Measurements from ENCODE around the gene PPP6R1.

Gene PPP6R1

DNA sequence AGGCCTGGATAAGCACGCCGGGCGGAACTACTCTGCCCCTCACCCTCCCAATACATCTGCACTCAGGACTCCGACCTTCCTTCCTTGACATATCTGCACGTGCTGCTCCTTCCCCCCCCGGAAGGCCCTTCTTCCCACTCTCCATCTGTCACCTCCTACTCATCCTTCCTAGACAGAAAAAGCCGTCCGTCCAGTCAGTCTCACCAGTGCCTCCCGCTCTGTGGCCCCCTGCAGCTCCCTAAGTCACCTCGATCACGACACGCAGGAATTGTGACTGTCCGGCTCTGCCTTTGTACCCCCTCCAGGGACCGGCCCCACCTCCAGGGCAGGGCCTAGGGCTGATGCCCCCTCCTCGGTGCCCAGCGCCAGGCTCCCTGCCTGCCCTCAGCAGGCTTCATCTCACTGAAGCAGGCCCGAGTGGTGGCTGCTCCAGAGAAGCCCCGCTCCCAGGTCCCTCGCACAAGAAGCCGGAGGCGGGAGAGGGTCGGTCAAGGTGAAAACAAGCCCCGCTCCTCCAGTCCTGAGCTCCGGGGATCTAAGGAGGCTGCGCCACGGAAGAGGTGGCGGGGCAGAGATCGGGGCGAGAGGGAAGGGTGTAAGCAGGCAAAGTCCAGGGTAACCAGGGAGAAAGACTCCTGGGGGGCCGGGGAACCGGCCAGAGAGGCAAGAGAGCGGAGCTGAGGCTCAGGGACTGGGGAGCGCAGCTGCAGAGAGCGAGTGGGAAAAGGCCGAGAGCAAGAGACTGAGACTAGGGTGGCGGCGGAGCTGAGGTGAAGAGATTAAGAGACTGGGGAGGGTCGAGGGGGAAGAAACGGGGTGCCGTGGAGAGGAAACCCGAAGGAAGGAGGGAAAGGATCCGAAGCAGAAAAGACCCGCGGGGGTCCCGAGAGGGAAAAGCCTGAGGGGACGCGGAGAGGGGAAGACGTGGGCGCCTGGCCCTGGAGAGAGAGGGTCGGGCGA, 1.1 kb downstream of the PPP6R1 start:
- DNase-seq = peak; percentile 26

DNA sequence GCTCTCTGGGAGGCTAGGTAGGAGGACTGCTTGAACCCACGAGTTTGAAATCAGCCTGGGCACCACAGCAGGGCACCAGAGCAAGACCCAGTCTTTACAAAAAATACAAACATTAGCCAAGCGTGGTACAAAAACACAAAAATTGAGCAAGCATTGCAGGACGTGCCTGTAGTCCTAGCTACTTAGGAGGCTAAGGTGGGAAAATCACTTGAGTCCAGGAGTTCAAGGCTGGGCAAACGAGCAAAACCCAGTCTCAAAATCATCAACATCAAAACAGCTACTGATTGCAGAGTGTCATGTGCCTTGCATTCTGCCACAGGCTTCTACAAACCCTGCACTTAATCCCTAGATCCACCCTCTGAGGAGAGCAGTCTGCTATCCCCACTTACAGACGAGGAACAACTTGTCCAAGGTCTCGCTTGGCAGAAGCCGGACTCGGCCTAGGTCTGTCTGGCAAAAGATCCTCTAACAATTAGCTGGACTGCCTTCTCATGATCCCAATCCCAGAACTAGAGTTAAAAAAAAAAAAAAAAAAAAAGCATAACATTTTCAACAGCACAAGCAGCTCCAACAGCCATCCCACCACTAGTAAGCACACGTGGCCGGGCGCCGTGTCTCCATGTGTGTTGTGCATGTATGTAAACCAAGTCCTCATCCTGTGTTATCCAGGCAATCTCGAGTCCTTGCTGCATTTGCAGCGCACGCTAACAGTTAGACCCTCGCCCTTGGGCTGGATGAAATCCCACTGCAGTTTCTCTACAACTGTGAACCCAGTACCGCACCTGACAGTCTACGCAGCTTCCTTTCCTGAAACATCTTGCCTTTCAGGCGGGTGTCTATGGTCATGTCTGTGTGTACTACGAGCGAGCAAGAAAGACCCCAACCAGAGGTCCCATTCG, 2.0 kb downstream of the PPP6R1 start:
- DNase-seq = no peak

DNA sequence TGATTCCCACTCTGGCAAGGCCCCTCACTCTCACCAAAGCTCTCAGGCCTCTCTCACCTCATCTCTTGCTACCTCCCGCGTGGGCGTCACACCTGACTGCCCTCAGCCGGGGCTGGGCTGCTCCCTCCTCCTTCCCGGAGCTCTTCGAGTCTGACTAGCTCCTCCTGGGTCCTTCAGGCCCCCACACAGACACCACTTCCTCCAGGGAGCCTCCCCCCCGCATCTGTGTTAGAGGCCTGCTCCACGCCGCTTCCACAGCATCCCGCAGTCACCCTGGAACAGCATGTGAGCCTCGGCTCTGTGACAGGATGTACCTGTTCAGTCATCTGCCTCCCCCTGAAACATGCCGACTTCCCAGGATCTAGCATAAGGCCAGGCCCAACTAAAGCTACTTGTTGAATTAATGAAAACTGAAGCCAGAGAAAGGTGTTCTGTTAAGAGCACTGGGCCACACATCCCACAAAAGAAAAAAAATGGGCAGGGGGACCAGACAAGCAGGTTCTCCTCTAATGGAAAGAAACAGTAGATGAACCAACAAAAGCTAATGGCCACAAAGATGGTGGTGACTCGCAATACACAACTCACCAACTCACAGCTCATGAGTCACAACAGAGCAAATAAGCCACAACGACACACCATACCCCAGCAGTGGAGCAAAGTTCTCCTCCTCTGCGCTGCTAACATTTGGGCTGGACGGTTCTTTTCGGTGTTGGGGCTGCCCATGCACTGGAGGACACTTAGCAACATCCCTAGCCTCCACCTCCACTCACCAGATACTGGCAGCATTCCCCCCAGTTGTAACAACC, 3.0 kb downstream of the PPP6R1 start:
- DNase-seq = peak; percentile 52

DNA sequence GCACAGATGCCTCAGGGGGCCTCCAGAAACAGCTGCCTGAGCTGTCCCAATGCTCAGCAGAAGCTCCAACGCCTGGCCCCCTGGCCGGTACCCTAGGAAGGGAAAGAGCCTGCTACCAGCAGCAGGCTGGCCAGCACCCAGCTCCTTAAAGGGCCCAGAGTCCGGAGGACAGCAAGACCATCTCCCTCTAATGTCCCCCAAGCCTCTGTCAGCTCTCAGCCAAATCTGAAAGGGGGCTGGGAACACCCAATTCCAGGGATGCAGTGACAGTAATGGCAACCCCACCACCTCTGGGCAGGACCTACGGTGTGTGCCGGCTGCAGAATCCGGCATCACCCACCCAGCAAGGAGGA, 4.2 kb downstream of the PPP6R1 start:
- no peak for DNase-seq

DNA sequence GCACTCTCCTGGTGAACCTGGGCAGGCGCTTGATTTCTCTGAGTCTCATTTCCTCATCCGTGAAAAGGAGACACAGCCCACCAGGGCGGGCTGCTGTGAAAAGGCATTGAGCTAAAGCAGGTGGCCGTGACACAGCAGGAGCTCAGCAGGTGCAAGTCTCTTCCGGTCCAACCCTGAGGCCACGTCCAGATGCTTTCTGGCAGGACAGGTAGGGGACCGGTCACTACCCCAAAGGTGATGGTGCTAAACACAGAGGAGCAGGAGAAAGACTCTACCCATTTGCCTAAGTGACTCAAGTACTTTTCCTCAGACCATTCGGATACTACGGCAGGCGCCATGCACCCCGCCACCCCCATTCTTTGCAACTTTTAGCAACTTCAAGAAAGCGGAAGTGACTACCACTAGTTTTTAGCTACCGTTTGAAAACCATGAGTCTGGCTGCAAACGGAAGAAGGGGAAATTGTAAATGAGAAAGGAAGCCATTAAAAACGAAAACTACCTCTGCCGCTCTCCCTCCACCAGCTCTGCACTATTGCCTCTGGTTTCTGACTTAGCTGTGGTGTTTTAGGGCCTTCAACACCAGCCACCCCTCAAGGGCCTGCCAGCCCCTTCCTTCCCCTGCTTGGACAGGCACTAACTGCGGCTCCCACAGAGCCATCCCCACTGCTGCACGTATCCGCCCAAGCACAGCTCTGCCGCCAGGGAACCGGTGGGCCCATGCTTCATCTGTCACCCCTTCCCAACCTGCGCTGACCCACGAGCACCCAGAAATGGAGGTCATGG, 4.8 kb downstream of the PPP6R1 start:
- DNase-seq = peak; percentile 47

DNA sequence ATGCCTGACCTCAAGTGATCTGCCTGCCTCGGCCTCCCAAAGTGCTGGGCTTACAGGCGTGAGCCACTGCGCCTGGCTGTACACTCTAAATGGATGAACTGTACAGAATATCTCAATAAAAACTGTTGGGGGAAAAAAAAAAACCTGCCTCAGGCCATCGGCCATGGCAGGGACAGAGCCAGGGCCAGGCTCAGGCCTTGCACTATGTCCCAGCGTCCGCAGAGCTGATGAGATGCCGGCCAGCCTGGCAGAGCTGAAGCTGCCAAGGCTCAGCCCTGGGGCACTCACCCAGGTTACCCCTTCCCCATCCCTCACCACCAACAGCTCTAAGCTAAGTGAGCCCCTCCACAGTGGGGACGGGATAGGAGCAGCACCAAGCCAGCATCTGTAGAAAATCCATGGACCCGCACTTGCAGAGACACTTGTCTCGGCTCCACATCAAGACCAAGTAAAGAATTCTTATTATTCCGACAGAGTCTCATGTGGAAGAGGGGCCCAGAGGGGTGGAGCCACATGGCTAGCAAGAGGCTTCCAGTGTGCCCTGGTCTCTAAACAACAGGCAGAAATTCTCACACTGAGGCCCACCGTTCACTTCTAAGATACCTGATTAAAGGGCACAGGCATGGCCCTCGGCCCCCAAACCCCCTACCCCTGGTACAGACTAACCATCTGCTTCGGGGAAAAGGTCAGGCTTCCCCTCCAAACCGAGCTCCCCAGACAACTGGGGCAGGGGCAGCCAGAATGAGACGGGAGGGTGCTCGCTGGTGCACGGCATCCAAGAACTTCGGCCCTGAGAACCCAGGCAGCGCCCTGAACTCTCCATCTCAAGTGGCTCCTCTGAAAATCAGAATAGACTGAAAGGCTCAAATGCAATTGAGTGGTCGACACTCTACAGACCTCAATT, 5.8 kb downstream of the PPP6R1 start:
- no peak for DNase-seq

DNA sequence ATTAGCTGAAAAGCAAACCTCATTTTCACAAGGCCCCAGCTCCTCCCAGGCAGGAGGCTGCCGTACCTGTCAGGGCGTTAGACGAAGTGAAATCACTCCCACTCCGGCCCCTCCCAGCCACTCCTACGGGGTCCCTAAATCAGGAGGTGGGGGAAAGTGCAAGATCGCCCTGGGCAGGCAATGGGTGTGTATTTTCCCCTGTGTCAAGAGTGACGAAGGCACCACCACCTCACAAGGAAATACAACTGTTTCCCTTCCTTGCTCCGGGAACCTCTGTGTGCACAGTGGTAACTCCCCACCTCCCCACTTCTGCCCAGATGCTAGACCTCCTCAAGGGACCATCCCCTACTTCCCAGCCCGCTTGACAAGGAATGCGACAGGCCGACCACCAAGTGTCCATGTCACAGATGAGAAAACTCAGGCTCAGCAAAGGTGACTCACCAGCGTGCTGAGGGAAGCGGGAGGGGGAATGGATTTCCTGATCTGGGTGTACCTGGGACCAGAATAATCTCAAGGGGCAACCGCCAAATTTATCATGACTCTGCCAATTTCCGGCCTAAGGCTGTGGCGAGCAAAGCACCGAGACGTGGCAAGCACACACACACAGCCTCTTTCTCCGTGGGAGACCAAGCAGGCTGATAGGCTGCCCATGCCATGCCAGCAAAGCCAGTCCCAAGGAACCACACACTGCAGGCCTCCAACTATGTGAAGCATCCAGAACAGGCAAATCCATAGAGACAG, 7.3 kb downstream of the PPP6R1 start:
- peak; percentile 32 for DNase-seq

DNA sequence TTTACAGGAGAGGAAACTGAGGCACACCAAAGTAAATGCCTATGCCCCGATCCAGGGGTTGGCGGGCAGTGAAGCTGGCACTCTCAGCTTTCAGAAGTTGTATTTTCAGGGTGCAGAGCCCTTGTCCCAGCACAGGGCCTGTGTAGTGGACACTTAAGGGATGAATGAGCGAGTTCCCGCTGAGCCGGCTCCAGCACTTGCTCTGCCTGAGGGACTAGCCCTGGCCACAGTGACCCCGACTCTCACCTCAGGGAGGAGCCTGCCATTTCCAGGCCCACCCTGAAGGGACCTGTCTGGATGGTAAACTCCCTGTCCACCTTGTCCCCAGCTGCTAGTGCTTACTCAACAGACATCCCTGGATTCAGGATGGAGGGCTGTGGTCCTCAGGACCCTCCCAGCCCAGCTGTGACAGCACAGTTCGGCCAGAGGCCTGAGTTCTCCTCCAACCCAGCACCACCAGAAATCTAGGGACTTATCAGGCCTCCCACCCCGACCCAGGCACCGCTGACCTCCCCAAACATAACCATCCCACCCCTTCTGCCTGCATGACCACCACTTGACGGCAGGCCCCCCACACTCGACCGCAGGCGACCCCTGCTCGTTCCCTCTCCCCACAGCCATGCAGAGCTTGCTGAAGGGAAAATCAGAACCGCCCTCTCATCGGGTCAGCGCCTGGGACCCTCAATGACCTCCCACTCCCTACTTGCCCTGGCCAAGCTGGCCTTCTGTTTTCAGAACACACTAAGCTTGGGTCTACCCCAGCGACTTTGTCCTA, 8.4 kb downstream of the PPP6R1 start:
- no peak for DNase-seq

DNA sequence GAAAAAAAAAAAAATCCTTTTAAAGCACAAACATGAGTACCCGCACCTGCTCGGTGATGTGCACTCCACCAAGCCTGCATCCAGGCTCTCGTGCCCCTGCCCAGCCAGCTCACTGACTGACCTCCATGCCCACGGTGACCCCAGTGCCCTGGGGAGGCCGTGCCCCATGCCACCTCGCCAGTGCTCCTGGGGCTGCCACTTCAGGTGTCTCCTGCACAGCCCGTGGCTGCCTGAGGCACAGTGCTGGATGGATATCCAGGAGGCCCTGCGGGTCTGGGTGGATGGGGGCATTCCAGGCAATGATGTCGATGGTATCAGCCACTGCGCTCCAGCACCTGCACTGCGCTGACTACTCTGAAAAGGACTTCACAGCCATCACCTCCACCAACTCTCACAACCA, 9.0 kb downstream of the PPP6R1 start:
- no peak for DNase-seq

DNA sequence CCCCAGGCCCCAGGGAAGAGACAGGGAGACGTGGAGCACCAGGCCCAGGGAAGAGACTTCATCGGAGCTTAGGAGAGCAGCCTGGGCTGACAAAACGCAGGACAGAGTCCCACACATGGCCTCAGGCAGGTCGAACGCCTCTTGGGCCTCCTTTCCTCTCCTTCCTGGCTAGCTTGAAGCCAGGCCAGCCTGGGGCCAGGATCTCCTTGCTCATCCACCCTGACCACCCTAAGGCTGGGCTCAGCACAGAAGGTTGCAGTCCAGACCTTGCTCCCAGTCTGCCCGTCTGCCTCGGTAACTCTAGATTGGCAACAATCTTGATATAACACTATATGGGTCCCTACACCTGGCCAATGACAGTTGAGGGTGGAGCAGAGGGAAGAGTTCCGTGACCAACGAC, 10.1 kb downstream of the PPP6R1 start:
- no peak for DNase-seq

DNA sequence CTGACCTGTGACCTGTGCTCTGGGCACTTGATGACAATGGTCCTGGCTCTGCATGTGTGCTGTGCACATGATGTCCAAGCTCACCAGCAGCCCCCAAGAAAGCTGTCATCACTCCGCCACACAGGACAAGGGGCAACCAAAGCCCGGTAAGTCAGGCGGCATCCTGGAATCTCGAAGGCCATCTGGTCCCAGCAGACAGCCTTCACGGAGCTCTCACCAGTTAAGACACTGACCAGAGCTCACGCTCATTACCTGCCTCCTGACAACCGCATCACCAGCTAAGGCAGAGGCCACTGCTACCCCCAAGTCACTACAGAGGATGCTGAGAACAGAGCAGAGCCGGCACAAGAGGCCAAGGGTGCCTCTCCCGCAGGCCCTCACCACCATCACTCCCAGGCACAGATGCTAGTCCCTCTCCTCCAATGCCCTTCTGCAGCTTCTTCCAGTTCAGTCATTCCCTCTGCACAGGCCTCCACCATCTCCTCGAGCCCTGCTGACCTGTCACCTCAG, 10.6 kb downstream of the PPP6R1 start:
- no peak for DNase-seq

DNA sequence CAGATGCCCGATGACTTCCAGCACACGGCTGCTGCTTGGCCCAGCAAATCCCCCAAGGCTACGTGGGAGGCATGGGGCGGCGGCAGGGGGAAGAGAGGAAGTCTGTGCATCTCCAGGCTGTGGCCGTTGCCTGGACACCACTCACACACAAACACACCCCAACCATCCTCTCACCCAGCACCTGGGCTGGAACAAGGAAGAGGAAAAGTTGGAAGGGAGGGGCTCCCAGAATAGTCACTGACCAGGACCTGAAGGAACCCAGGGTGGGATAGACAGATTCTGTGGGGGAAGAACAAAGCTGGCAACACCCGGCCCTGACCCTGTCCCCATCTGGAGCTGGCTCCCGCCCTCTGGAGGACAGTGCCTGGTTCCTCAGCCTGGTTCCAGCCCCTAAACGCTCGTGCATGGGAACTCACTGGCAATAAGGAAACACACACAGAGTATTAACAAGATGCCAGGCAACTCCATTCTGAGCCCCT, 11.2 kb downstream of the PPP6R1 start:
- no peak for DNase-seq

DNA sequence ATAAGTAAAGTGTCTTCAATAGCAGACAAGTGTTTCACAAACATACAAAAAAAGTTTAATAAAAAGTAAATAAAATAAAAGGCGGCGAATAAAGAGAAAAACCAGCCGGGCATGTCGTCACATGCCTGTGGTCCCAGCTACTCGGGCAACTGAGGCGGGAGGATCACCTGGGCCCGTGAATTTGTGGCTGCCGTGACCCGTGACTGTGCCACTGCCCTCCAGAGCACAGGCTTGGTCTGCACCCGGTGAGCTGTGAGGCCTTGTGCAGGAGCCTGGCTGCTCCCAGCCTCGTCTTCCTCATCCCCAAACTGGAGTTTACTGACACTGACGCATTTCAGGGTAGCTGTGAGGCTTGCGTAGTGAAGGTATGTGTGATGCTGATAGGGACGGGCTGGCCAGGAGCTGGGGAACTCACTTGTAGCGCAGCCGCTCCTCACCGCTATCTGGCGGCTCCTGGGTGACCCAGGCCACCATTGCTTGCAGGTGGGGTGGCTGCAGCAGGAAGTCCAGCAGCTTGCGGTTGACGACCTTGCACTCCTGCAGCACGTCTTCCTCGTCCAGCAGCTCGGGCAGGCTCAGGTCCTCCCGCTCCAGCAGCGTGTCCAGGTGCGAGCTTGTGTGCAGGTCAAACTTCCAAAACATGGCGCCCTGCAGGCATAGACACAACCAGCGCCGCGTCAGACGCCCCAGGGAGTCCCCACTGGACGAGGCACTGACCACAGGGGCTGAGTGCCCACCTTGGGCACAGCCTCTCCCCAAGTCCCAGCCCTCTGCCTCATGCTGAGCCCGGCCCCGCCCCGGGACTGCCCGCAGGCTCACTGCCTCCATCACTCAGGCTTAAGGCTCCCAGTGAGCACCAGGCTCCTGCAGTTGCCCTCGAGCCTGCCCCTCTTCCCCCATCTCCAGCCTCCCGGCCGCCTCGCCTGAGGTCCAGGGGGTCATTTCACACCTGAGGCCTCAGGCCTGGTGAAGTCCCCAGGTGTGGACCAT, 12.1 kb downstream of the PPP6R1 start:
- no peak for DNase-seq

DNA sequence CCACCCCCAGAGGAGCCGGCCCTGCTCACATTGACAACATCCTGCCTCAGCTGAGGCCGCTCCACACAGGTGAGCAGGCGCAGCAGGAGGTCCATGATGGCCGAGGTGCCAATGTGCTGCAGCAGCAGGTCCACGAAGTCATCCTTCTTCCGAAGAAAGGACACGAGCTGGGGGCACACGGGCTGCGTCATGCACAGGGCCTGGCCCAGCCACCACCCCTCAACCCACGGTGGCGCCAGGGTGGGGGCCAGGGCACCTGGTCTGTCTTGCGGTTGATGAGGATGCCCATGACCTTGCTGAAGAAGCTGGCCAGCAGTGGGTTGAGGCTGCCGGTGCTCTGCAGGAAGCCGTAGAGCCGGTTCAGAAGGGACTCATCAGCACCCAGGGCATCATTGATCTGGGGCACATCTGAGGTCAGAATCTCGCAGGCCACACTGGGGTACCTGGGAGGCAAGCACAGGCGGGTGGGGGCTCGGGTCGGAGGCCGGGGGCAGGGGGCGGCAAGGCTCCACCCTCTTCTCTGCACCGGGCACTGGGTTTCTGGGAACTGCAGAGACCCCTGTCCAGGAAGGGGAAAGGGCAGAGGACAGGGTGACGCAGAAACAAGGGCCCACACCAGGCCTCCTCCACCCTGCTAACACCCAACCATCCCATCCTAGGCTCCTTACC, 13.4 kb downstream of the PPP6R1 start:
- DNase-seq = no peak

DNA sequence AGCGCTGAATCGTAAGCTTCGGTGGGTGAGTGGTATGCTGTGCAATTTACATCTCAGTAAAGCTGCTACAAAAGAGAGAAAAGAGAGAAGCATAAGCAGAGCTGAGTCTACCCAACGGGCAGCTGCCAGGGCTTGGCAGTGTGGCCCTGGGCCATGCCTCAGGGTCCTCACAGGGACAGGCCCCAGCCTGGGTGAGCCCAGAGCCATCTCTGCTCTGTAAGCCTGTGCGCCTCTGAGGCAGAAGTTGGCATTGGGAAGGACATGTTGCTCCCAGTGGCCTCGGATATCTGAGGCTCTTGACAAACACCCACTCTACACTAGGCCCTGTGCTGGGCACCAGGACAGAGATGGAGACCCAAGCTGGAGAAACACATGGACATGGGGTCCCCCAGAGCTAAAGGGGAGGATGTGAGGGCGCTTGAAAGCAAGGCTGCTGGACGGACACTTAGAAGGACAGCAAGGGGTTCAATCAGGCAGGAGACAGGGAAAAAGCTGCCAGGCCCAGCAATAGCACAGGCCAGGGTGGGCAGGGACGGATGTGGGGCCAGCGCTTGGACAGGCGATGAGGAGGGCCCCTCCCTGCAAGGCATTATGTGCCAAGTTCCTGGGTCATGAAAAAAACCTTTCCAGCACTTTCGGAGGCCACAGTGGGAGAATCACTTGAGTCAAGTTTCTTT, 14.7 kb downstream of the PPP6R1 start:
- no peak for DNase-seq

DNA sequence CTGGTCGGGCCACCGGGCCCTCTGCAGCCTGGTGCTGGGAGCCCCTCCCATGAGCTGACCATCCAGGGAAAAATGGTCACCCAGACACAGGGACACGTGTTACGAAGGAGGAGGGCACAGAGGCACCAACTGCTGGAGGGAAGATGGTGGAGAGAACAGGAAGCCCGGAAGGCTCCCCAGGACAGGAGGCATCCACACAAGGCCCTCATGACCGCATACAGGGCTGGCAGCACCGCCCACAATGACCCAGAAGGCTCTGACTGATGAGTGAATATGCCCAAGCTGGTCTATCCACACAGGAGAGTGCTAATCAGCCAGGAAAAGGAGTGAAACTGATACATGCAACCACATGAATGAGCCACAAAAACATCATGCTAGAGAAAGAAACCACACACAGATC, 16.3 kb downstream of the PPP6R1 start:
- no peak for DNase-seq

All from stimulated activated CD4-positive, alpha-beta T cell treated with anti-CD3 and anti-CD28 coated beads, Interleukin-12 subunit alpha, Interleukin-12 subunit beta, amount 100 ng/mL, for 4 hours (primary cell).